Parathyroid adenoma (tissue), 2 donors: Measurements from ENCODE around the gene ELL.
"Not testable (repeated sequence)": the region's sequence is repeated elsewhere in the genome, so short reads cannot be mapped to it uniquely, and the experiment has no call there.

ENCODE experiments used
- H2AFZ ChIP-seq: fragments of 300-600 bp; sonication (generic); one replicate; pipeline ENCODE4 v1.7.0; 2017; ENCODE audit warnings: antibody characterized with exemption, mild to moderate bottlenecking
- H3K27ac ChIP-seq: fragments of 300-600 bp; sonication (generic); one replicate; pipeline ENCODE4 v1.7.0; 2017
- H3K27me3 ChIP-seq: fragments of 300-600 bp; sonication (generic); one replicate; pipeline ENCODE4 v1.7.0; 2017; ENCODE audit warnings: low read length; ENCODE audit not compliant: control insufficient read depth, insufficient read depth
- H3K36me3 ChIP-seq: fragments of 300-600 bp; sonication (generic); one replicate; pipeline ENCODE4 v1.7.0; 2017; ENCODE audit warnings: low read length; ENCODE audit not compliant: control insufficient read depth, insufficient read depth
- H3K4me1 ChIP-seq: fragments of 300-600 bp; sonication (generic); one replicate; pipeline ENCODE4 v1.7.0; 2017; ENCODE audit warnings: control low read depth
- H3K4me2 ChIP-seq: fragments of 300-600 bp; sonication (generic); one replicate; pipeline ENCODE4 v1.7.0; 2017; ENCODE audit warnings: low read length
- H3K4me3 ChIP-seq: fragments of 300-600 bp; sonication (generic); one replicate; pipeline ENCODE4 v1.7.0; 2017; ENCODE audit warnings: low read depth, low read length
- H3K79me2 ChIP-seq: fragments of 300-600 bp; sonication (generic); one replicate; pipeline ENCODE4 v1.7.0; 2017; ENCODE audit warnings: control low read depth
- H3K9ac ChIP-seq: fragments of 300-600 bp; sonication (generic); one replicate; pipeline ENCODE4 v1.7.0; 2017; ENCODE audit warnings: mild to moderate bottlenecking
- H3K9me3 ChIP-seq: fragments of 300-600 bp; sonication (generic); one replicate; pipeline ENCODE4 v1.7.0; 2017; ENCODE audit warnings: low read length; ENCODE audit not compliant: control insufficient read depth
- TF ChIP-seq, protein P1 (sequence below): fragments of 300-600 bp; sonication (generic); IDR thresholded peaks from one replicate; pipeline ENCODE4 v1.7.0; 2017; ENCODE audit warnings: antibody characterized with exemption, mild to moderate bottlenecking
- donor health status: primary hyperparathyroidism.

The ELL gene

DNA sequence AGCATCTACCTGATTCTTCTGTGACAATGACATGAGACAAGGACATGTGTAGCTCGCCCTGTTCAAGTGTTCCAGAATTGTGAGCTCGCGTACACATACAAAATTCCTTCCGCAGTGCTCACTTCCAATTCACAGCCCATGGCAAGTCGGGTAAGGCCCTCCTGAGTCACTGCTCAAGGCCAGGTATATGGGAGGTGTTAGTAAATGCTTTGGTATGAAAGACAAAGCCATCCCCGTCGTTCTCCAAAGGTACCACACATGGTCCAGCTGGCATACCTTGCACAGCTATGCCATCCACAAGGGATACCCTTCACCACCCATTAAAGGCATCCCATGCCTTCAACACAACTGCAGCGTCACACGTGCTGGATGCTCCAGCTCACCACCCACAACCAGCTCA lies 4.4 kb upstream of the ELL start:
- no peak overlapping the region for H3K27ac ChIP-seq
- no peaks in the 10 kb centered on the region for H3K27me3 ChIP-seq
- H2AFZ ChIP-seq = no peak overlapping the region
- no peak overlapping the region for H3K9ac ChIP-seq
- no peaks in the 10 kb centered on the region for H3K9me3 ChIP-seq
- H3K4me1 ChIP-seq = no peaks in the 10 kb centered on the region
- TF ChIP-seq, protein P1, sequence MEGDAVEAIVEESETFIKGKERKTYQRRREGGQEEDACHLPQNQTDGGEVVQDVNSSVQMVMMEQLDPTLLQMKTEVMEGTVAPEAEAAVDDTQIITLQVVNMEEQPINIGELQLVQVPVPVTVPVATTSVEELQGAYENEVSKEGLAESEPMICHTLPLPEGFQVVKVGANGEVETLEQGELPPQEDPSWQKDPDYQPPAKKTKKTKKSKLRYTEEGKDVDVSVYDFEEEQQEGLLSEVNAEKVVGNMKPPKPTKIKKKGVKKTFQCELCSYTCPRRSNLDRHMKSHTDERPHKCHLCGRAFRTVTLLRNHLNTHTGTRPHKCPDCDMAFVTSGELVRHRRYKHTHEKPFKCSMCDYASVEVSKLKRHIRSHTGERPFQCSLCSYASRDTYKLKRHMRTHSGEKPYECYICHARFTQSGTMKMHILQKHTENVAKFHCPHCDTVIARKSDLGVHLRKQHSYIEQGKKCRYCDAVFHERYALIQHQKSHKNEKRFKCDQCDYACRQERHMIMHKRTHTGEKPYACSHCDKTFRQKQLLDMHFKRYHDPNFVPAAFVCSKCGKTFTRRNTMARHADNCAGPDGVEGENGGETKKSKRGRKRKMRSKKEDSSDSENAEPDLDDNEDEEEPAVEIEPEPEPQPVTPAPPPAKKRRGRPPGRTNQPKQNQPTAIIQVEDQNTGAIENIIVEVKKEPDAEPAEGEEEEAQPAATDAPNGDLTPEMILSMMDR = no peak
- no peak overlapping the region for H3K4me3 ChIP-seq
- no peaks in the 10 kb centered on the region for H3K36me3 ChIP-seq
- H3K79me2 ChIP-seq = peaks cover 3% of the 10 kb centered on the region
- H3K4me2 ChIP-seq = no peak overlapping the region

DNA sequence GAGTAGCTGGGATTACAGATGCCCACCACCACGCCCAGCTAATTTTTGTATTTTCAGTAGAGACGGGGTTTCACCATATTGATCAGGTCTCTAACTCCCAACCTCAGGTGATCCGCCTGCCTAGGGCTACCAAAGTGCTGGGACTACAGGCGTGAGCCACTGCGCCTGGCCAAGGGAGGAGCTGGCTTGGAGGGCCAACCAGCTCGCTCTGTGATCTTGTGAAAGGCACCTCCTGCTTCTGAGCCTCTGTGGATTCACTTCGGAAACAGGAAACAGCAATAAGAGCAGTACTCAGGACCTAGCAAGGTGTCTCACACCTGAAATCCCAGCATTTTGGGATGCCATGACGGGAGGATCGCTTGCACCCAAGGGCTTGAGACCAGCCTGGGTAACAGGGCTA lies 2.0 kb upstream of the ELL start:
- Histone ChIP-seq H3K36me3 (no peaks in the 10 kb centered on the region), H3K27ac (no peak overlapping the region), H3K4me2 (no peak overlapping the region), H3K79me2 (peaks cover 18% of the 10 kb centered on the region), H3K9ac (no peak overlapping the region), H2AFZ (no peak overlapping the region), H3K9me3 (no peaks in the 10 kb centered on the region), H3K4me3 (no peak overlapping the region), H3K4me1 (peaks cover 5% of the 10 kb centered on the region), H3K27me3 (no peaks in the 10 kb centered on the region)
- TF ChIP-seq, protein P1 = no peak

DNA sequence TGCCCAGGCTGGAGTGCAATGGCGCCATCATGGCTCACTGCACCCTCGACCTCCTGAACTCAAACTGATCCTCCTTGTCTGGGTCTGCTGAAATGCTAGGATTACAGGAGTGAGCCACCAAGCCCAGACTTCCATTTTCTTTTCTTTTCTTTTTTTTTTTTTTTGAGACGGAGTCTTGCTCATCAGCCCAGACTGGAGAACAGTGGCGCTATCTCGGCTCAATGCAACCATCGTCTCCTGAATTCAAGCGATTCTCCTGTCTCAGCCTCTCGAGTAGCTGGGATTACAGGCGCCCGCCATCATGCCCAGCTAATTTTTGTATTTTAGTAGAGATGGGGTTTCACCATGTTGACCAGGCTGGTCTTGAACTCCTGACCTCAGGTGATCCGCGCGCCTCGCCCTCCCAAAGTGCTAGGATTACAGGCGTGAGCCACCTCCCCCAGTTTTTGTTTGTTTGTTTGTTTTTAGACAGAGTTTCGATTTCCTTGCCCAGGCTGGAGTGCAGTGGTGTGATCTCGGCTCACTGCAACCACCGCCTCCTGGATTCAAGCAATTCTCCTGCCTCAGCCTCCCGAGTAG lies 1.1 kb upstream of the ELL start:
- H3K27ac ChIP-seq = peak overlapping the region; percentile 38
- peak overlapping the region; percentile 87 for H3K4me3 ChIP-seq
- not testable (repeated sequence) for H3K4me1 ChIP-seq, H3K36me3 ChIP-seq, H3K9me3 ChIP-seq, H3K27me3 ChIP-seq, H3K9ac ChIP-seq
- peak overlapping the region; percentile 66 for H3K4me2 ChIP-seq
- H2AFZ ChIP-seq = peak overlapping the region; percentile 54
- H3K79me2 ChIP-seq = peaks cover 27% of the 10 kb centered on the region

DNA sequence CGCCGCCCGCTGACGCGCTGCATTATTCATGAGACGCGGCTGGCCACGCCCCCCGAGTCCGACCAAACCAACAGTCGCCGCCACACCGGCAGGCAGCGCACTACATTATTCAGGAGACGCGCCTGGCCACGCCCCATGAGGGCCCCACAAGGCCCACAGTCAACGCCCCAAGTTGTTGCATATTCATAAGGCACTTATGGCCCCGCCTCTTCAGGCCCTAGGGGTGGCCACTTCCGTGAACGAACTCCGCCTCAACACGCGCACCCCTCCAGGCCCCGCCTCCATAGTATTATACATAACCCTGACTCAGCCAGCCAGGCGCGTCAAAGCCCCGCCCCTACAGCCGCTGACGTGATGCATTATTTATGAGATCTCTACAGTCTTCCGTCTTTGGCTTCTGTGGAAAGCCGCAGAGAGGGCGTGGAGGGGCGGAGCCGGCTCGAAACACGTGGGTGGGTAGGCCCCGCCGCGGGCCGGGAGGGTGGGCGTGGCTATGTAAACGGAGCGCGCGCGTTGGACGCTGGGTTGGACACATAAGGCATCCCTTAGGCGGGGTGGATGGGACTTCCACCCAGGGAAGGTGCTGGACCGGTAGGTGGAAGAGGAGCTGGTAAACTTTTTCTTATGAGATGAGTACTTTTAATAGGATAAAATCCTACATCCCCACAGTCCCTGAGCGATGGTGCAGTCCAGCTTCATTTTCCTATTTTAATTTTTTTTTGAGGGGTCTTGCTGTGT lies 423 bp upstream of the ELL start:
- Histone ChIP-seq H3K9me3 (no peaks in the 10 kb centered on the region), H3K27ac (peak overlapping the region; percentile 80), H3K27me3 (no peaks in the 10 kb centered on the region), H3K9ac (peak overlapping the region; percentile 87), H3K79me2 (peaks cover 32% of the 10 kb centered on the region), H3K4me1 (peaks cover 5% of the 10 kb centered on the region), H3K4me2 (peak overlapping the region; percentile 84), H2AFZ (peak overlapping the region; percentile 78), H3K4me3 (peak overlapping the region; percentile 87), H3K36me3 (no peaks in the 10 kb centered on the region)
- TF ChIP-seq, protein P1 = peak; percentile 27

DNA sequence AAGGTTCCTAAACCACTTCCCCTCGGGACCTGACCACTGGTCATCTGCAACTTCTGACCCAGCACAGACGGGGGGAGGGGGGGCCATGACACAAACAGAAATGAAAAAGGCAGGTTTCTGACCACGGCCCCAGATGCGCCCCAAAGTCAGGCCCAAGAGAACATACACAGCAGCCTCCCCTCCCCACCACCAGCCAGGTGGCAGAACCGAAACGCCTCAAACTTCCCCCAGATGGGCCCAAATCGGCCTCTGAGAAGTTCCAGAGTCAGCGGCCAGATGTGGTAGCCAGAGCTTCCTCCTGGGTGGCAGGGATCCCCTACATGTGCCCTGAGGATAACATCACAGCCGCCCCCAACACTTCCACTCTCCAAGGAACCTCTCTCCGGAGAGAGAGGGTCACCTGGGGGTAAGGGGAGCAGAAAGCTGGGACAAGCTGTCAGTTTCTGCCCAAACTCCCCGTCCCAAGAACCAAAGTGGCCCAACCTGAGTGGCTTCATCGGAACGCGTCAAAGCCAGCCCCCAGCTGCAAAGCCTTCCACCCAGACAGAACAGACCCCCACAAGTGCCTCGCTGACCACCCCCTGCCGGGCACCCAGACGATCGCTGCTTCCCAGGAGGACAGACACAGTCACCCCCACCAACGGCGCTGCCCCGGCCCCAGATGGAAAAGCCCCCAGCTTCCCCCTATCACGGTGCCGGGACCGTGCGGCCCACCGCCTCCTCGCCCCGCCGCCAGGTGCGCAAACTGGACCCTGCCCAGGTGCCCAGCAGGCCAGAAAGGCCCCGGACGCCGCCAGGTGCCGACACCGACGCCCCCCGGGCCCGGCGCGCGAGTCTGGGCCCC lies 800 bp downstream of the ELL start:
- Histone ChIP-seq H3K9ac (peak overlapping the region; percentile 87), H3K79me2 (peaks cover 45% of the 10 kb centered on the region), H3K4me1 (peaks cover 5% of the 10 kb centered on the region), H3K36me3 (no peaks in the 10 kb centered on the region), H3K27ac (peak overlapping the region; percentile 80), H2AFZ (peak overlapping the region; percentile 78), H3K4me2 (peak overlapping the region; percentile 84), H3K4me3 (peak overlapping the region; percentile 87), H3K27me3 (no peaks in the 10 kb centered on the region), H3K9me3 (no peaks in the 10 kb centered on the region)
- TF ChIP-seq, protein P1 = no peak
